Lung (tissue), 12 donors: ENCODE data around the gene RPL38. TPM values are rescaled to one million over a fixed set of nuclear protein-coding genes. Genes with fewer than 3 reads are reported as not detected.

ENCODE experiments used
- ATAC-seq: fragments of 200-7000 bp; cut with Tn5 transposase; one replicate; pipeline ENCODE4 v1.9.1; 2020; ENCODE audit warnings: moderate number of reproducible peaks; ENCODE audit not compliant: insufficient read depth, low FRiP score
- DNase-seq, 3 donors: peaks; one replicate each; pipeline ENCODE4 v3.0.0-alpha.2; 2013 to 2017
- H3K27ac ChIP-seq, 2 donors: one replicate each; pipeline ENCODE4 v1.5.1; 2013; ENCODE audit warnings: mild to moderate bottlenecking in 2 of 2, moderate library complexity in 2 of 2, control low read depth in 1 of 2, inconsistent platforms in 1 of 2, low read depth in 1 of 2, low read length in 1 of 2
- H3K27me3 ChIP-seq, 3 donors: one replicate each; pipeline ENCODE4 v1.5.1; 2013; ENCODE audit warnings: low read length in 2 of 3; ENCODE audit not compliant: control insufficient read depth in 3 of 3, insufficient read depth in 3 of 3
- H3K36me3 ChIP-seq, 4 donors: one replicate each; pipeline ENCODE4 v1.5.1; 2013; ENCODE audit warnings: low read length in 4 of 4, mild to moderate bottlenecking in 1 of 4, moderate library complexity in 1 of 4; ENCODE audit not compliant: control insufficient read depth in 4 of 4, insufficient read depth in 4 of 4
- H3K4me1 ChIP-seq, 5 donors: one replicate each; pipeline ENCODE4 v1.5.1; 2013; ENCODE audit warnings: low read length in 5 of 5, mild to moderate bottlenecking in 2 of 5, moderate library complexity in 1 of 5; ENCODE audit not compliant: control insufficient read depth in 5 of 5, insufficient read depth in 5 of 5
- H3K4me3 ChIP-seq: one replicate; pipeline ENCODE4 v1.5.1; 2013; ENCODE audit warnings: mild to moderate bottlenecking, control low read depth, moderate library complexity
- H3K9ac ChIP-seq, 2 donors: one replicate each; pipeline ENCODE4 v1.5.1; 2013; ENCODE audit warnings: low read length in 2 of 2, control low read depth in 1 of 2; ENCODE audit not compliant: insufficient read depth in 1 of 2
- H3K9me3 ChIP-seq, 4 donors: one replicate each; pipeline ENCODE4 v1.5.1; 2013; ENCODE audit warnings: low read length in 3 of 4, mild to moderate bottlenecking in 1 of 4, moderate library complexity in 1 of 4; ENCODE audit not compliant: control insufficient read depth in 4 of 4, insufficient read depth in 3 of 4
- WGBS, 2 donors: extraction: QIAGEN DNeasy Blood & Tissue Kit; methylation state at CpG; one replicate each; pipeline ENCODE4 v1.1.7; 2013; 5-methylcytosine and 5-hydroxymethylcytosine counted together
- polyA plus RNA-seq, 2 donors: library from polyadenylated mRNA; stranded (reverse); fragments of 200-250 nt; gene quantifications; one replicate each; pipeline ENCODE4 v1.2.1, GENCODE V29; 2013
- total RNA-seq, 2 donors: library from RNA; depleted of rRNA in 1 of 2; stranded (reverse); fragments of >200 nt in 1 of 2; gene quantifications; one replicate each; pipeline ENCODE4 v1.2.1, GENCODE V29; 2014 to 2021
- TF ChIP-seq, protein P1 (sequence below): IDR thresholded peaks from 2 replicates; pipeline ENCODE4 v1.5.1; 2012; ENCODE audit warnings: mild to moderate bottlenecking; ENCODE audit errors: control extremely low read depth, extremely low read depth
- donor health status: control.
- donor health status: control.
- donor health status: Bipolar disorder and iron deficiency.
- donor health status: healthy.
- donor health status: DM: yes; HTN: yes; CAD: no.

Gene RPL38
- total and polyA plus RNA-seq, 4 donors: 686 to 2,752 (median 1,090) TPM

DNA sequence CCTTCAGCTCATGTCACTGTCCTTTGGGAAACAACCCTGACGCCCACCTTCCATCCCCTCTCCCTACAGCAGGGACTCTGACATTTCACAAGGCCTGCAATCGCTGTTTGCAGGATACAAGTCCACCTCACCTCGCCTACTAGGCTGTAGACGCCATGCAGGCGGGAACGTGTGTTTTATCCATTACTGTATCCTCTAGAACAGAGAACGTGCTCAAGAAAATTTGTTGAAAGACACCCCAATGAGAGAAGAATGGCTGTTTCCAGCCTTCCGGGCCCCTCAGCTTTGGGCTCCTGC is 8.4 kb downstream of the RPL38 start:
- H3K4me1 ChIP-seq: peaks cover 4 to 35% (median 9%) of the 10 kb centered on the region in 5 donors
- H3K27ac ChIP-seq: no peak overlapping the region
- TF ChIP-seq, protein P1, sequence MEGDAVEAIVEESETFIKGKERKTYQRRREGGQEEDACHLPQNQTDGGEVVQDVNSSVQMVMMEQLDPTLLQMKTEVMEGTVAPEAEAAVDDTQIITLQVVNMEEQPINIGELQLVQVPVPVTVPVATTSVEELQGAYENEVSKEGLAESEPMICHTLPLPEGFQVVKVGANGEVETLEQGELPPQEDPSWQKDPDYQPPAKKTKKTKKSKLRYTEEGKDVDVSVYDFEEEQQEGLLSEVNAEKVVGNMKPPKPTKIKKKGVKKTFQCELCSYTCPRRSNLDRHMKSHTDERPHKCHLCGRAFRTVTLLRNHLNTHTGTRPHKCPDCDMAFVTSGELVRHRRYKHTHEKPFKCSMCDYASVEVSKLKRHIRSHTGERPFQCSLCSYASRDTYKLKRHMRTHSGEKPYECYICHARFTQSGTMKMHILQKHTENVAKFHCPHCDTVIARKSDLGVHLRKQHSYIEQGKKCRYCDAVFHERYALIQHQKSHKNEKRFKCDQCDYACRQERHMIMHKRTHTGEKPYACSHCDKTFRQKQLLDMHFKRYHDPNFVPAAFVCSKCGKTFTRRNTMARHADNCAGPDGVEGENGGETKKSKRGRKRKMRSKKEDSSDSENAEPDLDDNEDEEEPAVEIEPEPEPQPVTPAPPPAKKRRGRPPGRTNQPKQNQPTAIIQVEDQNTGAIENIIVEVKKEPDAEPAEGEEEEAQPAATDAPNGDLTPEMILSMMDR: no peak
- H3K9me3 ChIP-seq: no peaks in the 10 kb centered on the region
- H3K9ac ChIP-seq: peak overlapping the region in 1 of 2 donors; percentile 61
- H3K4me3 ChIP-seq: no peak overlapping the region
- no peak for ATAC-seq
- H3K27me3 ChIP-seq: no peaks in the 10 kb centered on the region
- peaks cover 11 to 26% (median 20%) of the 10 kb centered on the region in 4 donors for H3K36me3 ChIP-seq
- 61 to 65% methylated on average over 8 of the region's 8 CpGs for WGBS, 2 donors
- DNase-seq: no peak

DNA sequence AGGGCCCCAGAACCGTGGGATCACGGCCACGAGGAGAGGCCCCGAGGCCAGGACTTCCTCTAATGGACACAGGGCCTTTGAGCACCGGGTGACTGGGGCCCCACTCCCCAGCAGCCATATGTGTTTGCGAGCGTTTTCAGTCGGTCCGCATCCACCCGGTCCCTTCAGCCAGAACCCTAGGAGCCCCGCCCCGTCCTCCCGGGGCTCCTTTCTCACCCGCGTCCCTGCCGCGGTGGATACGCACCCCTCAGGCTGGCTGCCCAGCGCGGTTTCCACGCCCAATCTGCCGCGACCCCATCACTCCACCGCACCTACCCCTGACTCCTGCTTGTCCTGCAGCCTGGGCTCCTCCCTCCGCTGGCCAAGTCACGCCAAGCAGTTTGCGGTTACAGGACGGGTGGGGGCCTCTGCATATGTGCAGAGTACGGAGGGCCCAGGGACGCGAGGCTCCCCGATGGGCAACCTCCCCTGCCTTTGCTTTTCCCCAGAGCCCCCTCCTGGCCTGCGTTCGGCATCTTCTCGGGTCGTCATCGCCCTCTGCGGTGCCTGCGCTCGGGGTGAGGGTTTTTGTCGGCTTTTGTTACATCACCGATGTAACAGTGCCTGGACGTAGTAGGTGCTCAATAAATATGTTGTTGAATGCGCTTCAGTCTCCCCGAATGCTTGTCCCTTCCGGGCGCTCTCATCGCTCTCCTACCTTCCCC is 8.9 kb downstream of the RPL38 start:
- peak; percentile 11 for ATAC-seq

DNA sequence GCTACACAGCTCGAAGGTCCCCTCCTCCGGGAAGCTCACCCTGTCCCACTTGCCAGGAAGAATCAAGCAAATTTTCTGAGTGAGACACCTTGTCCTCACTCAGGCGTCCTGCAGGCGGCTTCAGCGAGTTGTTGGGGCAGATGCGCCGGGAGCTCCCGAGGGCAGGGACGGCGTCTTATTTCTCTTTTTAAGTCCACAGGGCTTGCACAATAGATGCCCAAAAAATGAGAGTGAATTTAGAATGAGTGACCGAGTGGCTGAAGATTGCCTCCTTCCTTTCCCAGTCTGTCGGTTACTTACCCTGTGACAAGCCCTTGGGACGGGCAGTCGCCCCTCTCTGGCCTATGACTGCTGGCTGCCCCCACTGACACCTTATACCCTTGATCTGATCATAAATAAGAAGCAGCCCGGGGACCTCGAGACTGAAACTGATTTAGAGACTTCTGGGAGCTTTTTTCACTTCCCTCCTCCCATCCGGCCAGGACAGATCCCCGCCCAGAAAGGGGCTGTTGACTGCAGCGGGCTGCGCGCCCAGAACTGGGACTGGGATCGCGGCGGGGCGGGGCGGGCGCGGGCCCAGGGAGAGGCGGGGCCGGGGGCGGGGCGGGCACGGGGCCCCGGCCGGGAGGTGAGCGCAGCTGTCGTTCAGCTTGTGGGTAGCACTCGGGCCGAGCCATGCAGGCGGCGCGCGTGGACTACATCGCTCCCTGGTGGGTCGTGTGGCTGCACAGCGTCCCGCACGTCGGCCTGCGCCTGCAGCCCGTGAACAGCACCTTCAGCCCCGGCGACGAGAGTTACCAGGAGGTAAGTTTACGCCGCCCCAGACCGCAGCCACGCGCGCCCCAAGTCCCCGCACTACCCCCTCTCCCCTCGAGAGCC is 9.7 kb downstream of the RPL38 start, which contains the start of gene TTYH2:
TTYH2 (plus strand) TSS at position 659 of the 879 bp plus-strand sequence; CDS start at position 676, 17 bp downstream.
- WGBS, 2 donors: 0 to 1% methylated on average over 55 to 62 of the region's 62 CpGs
- ATAC-seq (peak; percentile 86), DNase-seq (peak; percentile 94 to 96 (median 95))
- H3K27me3 ChIP-seq: no peaks in the 10 kb centered on the region
- peak within 1 kb of the TSS; percentile 60 to 91 for H3K27ac ChIP-seq
- peak within 1 kb of the TSS in 1 of 2 donors; percentile 72 for H3K9ac ChIP-seq
- H3K4me3 ChIP-seq: peak within 1 kb of the TSS; percentile 47
- no peaks in the 10 kb centered on the region for H3K9me3 ChIP-seq
- TF ChIP-seq, protein P1: no peak
- peaks cover 5 to 18% (median 13%) of the 10 kb centered on the region in 4 donors for H3K36me3 ChIP-seq
- H3K4me1 ChIP-seq: peaks cover 4 to 35% (median 9%) of the 10 kb centered on the region in 5 donors

More for the DNA sequence above, 8.9 kb downstream of the RPL38 start:
- Histone ChIP-seq H3K9me3 (no peaks in the 10 kb centered on the region), H3K27ac (peak overlapping the region; percentile 60 to 91), H3K9ac (peak overlapping the region in 1 of 2 donors; percentile 20), H3K4me1 (peaks cover 4 to 35% (median 9%) of the 10 kb centered on the region in 5 donors), H3K27me3 (no peaks in the 10 kb centered on the region), H3K36me3 (peaks cover 11 to 23% (median 16%) of the 10 kb centered on the region in 4 donors), H3K4me3 (peak overlapping the region; percentile 34)
- DNase-seq: peak in 1 of 3 donors; percentile 39
- 3% methylated on average over 48 of the region's 48 CpGs for WGBS, 2 donors
- TF ChIP-seq, protein P1: no peak
